PC-3 (cell line): Measurements from ENCODE around the gene TCEANC2. TPM values are rescaled to one million over a fixed set of nuclear protein-coding genes. Genes with fewer than 3 reads are reported as not detected.

ENCODE experiments used
- ATAC-seq: fragments of 200-7000 bp; cut with Tn5 transposase; 2 replicates; pipeline ENCODE4 v1.9.1; 2020; ENCODE audit warnings: mild to moderate bottlenecking, moderate library complexity
- BruUV-seq: library from RNA; stranded (reverse); fragments of 400-500 nt; replicated peaks from 2 replicates; lab custom pipeline; 2021; lab: Mats Ljungman, UMichigan
- CTCF ChIA-PET: fragments of 300-600 bp; sonication (Branson Sonifier 250); formaldehyde crosslinking; loops from one replicate; lab custom pipeline; 2022; ENCODE audit warnings: antibody characterized with exemption; lab: Charles Lee
- POLR2A ChIA-PET: fragments of 300-600 bp; sonication (Branson Sonifier 250); formaldehyde crosslinking; loops from one replicate; lab custom pipeline; 2022; ENCODE audit warnings: antibody characterized with exemption; ENCODE audit not compliant: unreplicated experiment; lab: Charles Lee
- DNase-seq: peaks from one replicate; pipeline ENCODE4 v3.0.0-alpha.2; 2015
- H2AFZ ChIP-seq: fragments of 300-600 bp; sonication (generic); 2 replicates; pipeline ENCODE4 v1.6.0; 2016; ENCODE audit warnings: antibody characterized with exemption, low read length
- H3F3A ChIP-seq: fragments of 300-600 bp; sonication (generic); one replicate; pipeline ENCODE4 v1.6.0; 2017; ENCODE audit warnings: antibody characterized with exemption, low read length, control low read depth, mild to moderate bottlenecking; ENCODE audit not compliant: unreplicated experiment
- H3K27ac ChIP-seq: fragments of 300-600 bp; sonication (generic); 2 replicates; pipeline ENCODE4 v1.5.1; 2016; ENCODE audit warnings: mild to moderate bottlenecking, low read length
- H3K27me3 ChIP-seq: fragments of 300-600 bp; sonication (generic); 2 replicates; pipeline ENCODE4 v1.6.1; 2016; ENCODE audit warnings: low read length, mixed read lengths
- H3K36me3 ChIP-seq: fragments of 300-600 bp; sonication (generic); 2 replicates; pipeline ENCODE4 v1.6.1; 2016; ENCODE audit warnings: low read depth, mixed run types, low read length, mixed read lengths
- H3K4me1 ChIP-seq: fragments of 300-600 bp; sonication (generic); 2 replicates; pipeline ENCODE4 v1.5.1; 2016; ENCODE audit warnings: low read length; ENCODE audit not compliant: insufficient read depth
- H3K4me2 ChIP-seq: fragments of 300-600 bp; sonication (generic); 2 replicates; pipeline ENCODE4 v1.6.0; 2016; ENCODE audit warnings: low read length
- H3K4me3 ChIP-seq: fragments of 300-600 bp; sonication (generic); 2 replicates; pipeline ENCODE4 v1.5.1; 2016; ENCODE audit warnings: mild to moderate bottlenecking, low read length, mixed read lengths
- H3K79me2 ChIP-seq: fragments of 300-600 bp; sonication (generic); 2 replicates; pipeline ENCODE4 v1.6.1; 2017; ENCODE audit warnings: low read length, mixed read lengths
- H3K9ac ChIP-seq: fragments of 300-600 bp; sonication (generic); 2 replicates; pipeline ENCODE4 v1.6.0; 2016; ENCODE audit warnings: mild to moderate bottlenecking, low read length
- H3K9me2 ChIP-seq: fragments of 300-600 bp; sonication (generic); replicated peaks from 2 replicates; pipeline ENCODE4 v1.6.1; 2016; ENCODE audit warnings: mixed run types, low read length, mixed read lengths
- H3K9me3 ChIP-seq: fragments of 300-600 bp; sonication (generic); 2 replicates; pipeline ENCODE4 v1.6.1; 2016; ENCODE audit warnings: low read length, mixed read lengths
- H4K20me1 ChIP-seq: fragments of 300-600 bp; sonication (generic); 2 replicates; pipeline ENCODE4 v1.6.1; 2016; ENCODE audit warnings: low read length, mixed read lengths
- EZH2 ChIP-seq: fragments of 300-600 bp; sonication (generic); IDR thresholded peaks from one replicate; pipeline ENCODE4 v1.6.1; 2017; ENCODE audit warnings: antibody characterized with exemption, mild to moderate bottlenecking, low read length; ENCODE audit not compliant: unreplicated experiment
- EZH2phosphoT487 ChIP-seq: fragments of 300-600 bp; sonication (generic); IDR thresholded peaks from 2 replicates; pipeline ENCODE4 v1.6.1; 2018; ENCODE audit warnings: mild to moderate bottlenecking, antibody characterized with exemption, low read length, borderline replicate concordance
- intact Hi-C: fragments of 100-400 bp; cut with micrococcal nuclease; formaldehyde crosslinking; loops from 2 replicates; pipeline ENCODE4 v1.9.0; 2023
- total RNA-seq: library from RNA; depleted of rRNA; stranded (reverse); fragments of >200 nt; gene quantifications from 2 replicates; pipeline ENCODE4 v1.2.3, GENCODE V29; 2014
- TF ChIP-seq, protein P1 (sequence below): fragments of 300-600 bp; sonication (generic); conservative IDR thresholded peaks from 2 replicates; pipeline ENCODE4 v1.5.1; 2017; ENCODE audit warnings: antibody characterized with exemption, low read depth, mild to moderate bottlenecking, low read length

The TCEANC2 gene
- total RNA-seq, 1 experiment from 2014 or later, result 4.2 TPM

DNA sequence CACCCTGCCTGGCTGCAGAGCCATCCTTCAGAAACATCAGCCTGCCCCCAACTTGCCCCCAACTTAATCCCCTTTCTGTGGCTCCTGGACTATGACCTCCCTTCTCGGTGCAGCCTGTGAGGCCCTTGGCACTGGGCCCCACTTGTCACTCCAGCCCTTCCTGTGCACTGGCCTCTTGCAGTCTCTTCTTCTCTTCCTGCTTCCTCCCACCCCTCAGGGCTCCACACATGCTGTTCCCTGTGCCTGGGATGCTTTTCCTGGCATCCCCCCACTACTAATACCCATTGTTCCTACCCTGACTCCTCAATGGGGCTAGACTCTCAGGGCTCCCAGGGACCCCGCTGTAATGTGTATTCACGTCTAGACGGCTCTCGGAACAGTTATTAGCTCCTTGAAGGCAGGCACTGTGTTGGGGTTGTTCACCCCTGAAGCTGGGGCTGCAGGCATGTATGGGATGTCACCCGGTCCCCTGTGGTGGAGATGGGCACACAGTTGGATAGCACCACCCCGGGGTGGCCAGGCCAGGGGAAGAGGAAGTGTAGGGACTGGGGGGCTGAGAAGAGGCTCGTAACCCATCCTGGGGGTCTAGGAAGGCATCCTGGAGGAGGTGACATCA lies 39.9 kb upstream of the TCEANC2 start:
- TF ChIP-seq EZH2 (no peak), EZH2phosphoT487 (no peak)
- TF ChIP-seq, protein P1, sequence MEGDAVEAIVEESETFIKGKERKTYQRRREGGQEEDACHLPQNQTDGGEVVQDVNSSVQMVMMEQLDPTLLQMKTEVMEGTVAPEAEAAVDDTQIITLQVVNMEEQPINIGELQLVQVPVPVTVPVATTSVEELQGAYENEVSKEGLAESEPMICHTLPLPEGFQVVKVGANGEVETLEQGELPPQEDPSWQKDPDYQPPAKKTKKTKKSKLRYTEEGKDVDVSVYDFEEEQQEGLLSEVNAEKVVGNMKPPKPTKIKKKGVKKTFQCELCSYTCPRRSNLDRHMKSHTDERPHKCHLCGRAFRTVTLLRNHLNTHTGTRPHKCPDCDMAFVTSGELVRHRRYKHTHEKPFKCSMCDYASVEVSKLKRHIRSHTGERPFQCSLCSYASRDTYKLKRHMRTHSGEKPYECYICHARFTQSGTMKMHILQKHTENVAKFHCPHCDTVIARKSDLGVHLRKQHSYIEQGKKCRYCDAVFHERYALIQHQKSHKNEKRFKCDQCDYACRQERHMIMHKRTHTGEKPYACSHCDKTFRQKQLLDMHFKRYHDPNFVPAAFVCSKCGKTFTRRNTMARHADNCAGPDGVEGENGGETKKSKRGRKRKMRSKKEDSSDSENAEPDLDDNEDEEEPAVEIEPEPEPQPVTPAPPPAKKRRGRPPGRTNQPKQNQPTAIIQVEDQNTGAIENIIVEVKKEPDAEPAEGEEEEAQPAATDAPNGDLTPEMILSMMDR, result no peak
- Histone ChIP-seq H4K20me1 (no peaks in the 10 kb centered on the region), H3K9me2 (no peaks in the 10 kb centered on the region), H2AFZ (no peak overlapping the region), H3F3A (no peaks in the 10 kb centered on the region), H3K4me1 (peaks cover 10% of the 10 kb centered on the region), H3K4me2 (no peak overlapping the region), H3K9me3 (no peaks in the 10 kb centered on the region), H3K79me2 (no peaks in the 10 kb centered on the region), H3K4me3 (no peak overlapping the region), H3K9ac (no peak overlapping the region), H3K27ac (no peak overlapping the region), H3K27me3 (no peaks in the 10 kb centered on the region), H3K36me3 (no peaks in the 10 kb centered on the region)
- ChIA-PET POLR2A (no interaction called here), CTCF (no interaction called here)
- DNase-seq (no peak), ATAC-seq (no peak)
- intact Hi-C loops, result no loop called here
- BruUV-seq, result no TSS peak

DNA sequence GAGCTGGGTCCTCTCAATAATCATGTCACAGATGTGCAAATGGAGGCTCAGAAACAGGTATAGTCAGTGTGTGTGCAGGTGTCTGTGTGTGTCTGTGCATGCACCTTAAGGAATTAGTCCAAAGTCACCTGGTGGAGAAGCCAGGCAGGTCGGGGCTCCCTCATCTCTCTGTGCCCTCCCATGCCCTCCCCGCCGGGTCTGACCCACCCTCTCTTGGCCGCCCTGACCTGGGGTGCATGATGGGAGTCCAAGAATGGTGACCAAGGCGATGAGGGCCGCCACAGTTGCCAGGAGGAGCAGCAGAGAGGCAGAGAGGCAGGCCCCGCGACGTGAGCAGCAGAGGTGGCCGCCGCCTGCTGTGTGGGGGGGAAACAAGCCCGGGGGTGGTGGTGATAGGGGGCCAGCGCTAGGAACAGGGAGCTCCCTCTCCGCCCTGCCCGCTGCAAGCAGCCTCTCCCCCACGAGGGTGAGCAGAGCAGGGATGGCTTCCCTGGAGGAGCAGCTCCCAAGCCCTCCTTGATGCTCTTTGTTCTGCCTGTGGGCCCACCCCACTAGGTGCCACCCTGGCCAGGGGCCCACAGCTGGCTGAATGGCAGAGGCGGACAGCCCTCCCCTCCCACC lies 39.3 kb upstream of the TCEANC2 start:
- H3K27me3 ChIP-seq, result no peaks in the 10 kb centered on the region
- H3K36me3 ChIP-seq, result no peaks in the 10 kb centered on the region
- no peak for TF ChIP-seq EZH2
- no peak for TF ChIP-seq EZH2phosphoT487
- TF ChIP-seq, protein P1, result no peak
- H3K4me3 ChIP-seq, result no peak overlapping the region
- no peaks in the 10 kb centered on the region for H3K9me3 ChIP-seq
- no peaks in the 10 kb centered on the region for H3K79me2 ChIP-seq
- intact Hi-C loops, result no loop called here
- no peak overlapping the region for H2AFZ ChIP-seq
- no peaks in the 10 kb centered on the region for H4K20me1 ChIP-seq
- DNase-seq (no peak), ATAC-seq (no peak)
- H3K27ac ChIP-seq, result no peak overlapping the region
- peaks cover 10% of the 10 kb centered on the region for H3K4me1 ChIP-seq
- H3F3A ChIP-seq, result no peaks in the 10 kb centered on the region
- no TSS peak for BruUV-seq
- H3K9ac ChIP-seq, result no peak overlapping the region
- H3K4me2 ChIP-seq, result no peak overlapping the region
- no peaks in the 10 kb centered on the region for H3K9me2 ChIP-seq
- ChIA-PET CTCF (no interaction called here), POLR2A (no interaction called here)
